GM19395 (cell line): ENCODE results near the gene SOD3.

ENCODE experiments used
- ATAC-seq: cut with Tn5 transposase; IDR thresholded peaks from one replicate; pipeline ENCODE4 v1.9.1; 2021; ENCODE audit warnings: mild to moderate bottlenecking, moderate library complexity; ENCODE audit not compliant: unreplicated experiment

Gene SOD3

GRCh38 chr4:24775032-24775605 lies 20.3 kb upstream of the SOD3 start:
- ATAC-seq: no peak

- no peak for ATAC-seq
Measured at GRCh38 chr4:24775750-24776149, 19.6 kb upstream of the SOD3 start.

- no peak for ATAC-seq
Measured at GRCh38 chr4:24777536-24778463, 17.6 kb upstream of the SOD3 start.

- no peak for ATAC-seq
Measured at GRCh38 chr4:24778464-24779225, 16.7 kb upstream of the SOD3 start.

- no peak for ATAC-seq
Measured at GRCh38 chr4:24780936-24781495, 14.4 kb upstream of the SOD3 start.

GRCh38 chr4:24781999-24782745 lies 13.2 kb upstream of the SOD3 start:
- no peak for ATAC-seq

GRCh38 chr4:24783506-24783905 lies 11.9 kb upstream of the SOD3 start:
- no peak for ATAC-seq

GRCh38 chr4:24791043-24791442 lies 4.3 kb upstream of the SOD3 start:
- no peak for ATAC-seq

GRCh38 chr4:24792552-24792951 lies 2.8 kb upstream of the SOD3 start:
- ATAC-seq: no peak

GRCh38 chr4:24793219-24794005 lies 2.0 kb upstream of the SOD3 start:
- no peak for ATAC-seq

GRCh38 chr4:24794051-24794450 lies 1.3 kb upstream of the SOD3 start:
- no peak for ATAC-seq

GRCh38 chr4:24794480-24794879 lies 893 bp upstream of the SOD3 start:
- no peak for ATAC-seq

- no peak for ATAC-seq
Measured at GRCh38 chr4:24795666-24796381, 451 bp downstream of the SOD3 start.

GRCh38 chr4:24796620-24797019 lies 1.2 kb downstream of the SOD3 start:
- no peak for ATAC-seq

- ATAC-seq: no peak
Measured at GRCh38 chr4:24798036-24798610, 2.8 kb downstream of the SOD3 start.

- no peak for ATAC-seq
Measured at GRCh38 chr4:24799196-24799543, 3.8 kb downstream of the SOD3 start.

- no peak for ATAC-seq
Measured at GRCh38 chr4:24799544-24800324, 4.4 kb downstream of the SOD3 start.

GRCh38 chr4:24800325-24800895 lies 5.0 kb downstream of the SOD3 start:
- no peak for ATAC-seq
